Measurements from ENCODE around the gene THSD7A. TPM values are rescaled to one million over a fixed set of nuclear protein-coding genes. Genes with fewer than 3 reads are reported as not detected.

THSD7A gene
- total RNA-seq, 4 donors from 2014 or later: 3.9 to 12.3 (median 5.9) TPM

- DNase-seq (ENCODE audit: low spot score) (no peak), ATAC-seq (ENCODE audit: low FRiP score) (no peak)
- no peak for TF ChIP-seq CTCF (IDR thresholded peaks at IDR 0.05)
These were observed 78.6 kb downstream of the THSD7A start for GRCh38 chr7:11753433-11753832.

GRCh38 chr7:11751807-11752389 is 80.1 kb downstream of the THSD7A start:
- TF ChIP-seq CTCF (IDR thresholded peaks at IDR 0.05): no peak
- DNase-seq (ENCODE audit: low spot score) (no peak), ATAC-seq (ENCODE audit: low FRiP score) (no peak)

- no peak for TF ChIP-seq CTCF (IDR thresholded peaks at IDR 0.05)
- no peak for DNase-seq (ENCODE audit: low spot score)
- ATAC-seq (ENCODE audit: low FRiP score): no peak
These were observed 80.7 kb downstream of the THSD7A start for GRCh38 chr7:11751315-11751714.

- DNase-seq (ENCODE audit: low spot score) (no peak), ATAC-seq (ENCODE audit: low FRiP score) (no peak)
- TF ChIP-seq CTCF (IDR thresholded peaks at IDR 0.05): no peak
These were observed 81.8 kb downstream of the THSD7A start for GRCh38 chr7:11750191-11750590.

- ATAC-seq (ENCODE audit: low FRiP score): no peak
- no peak for TF ChIP-seq CTCF (IDR thresholded peaks at IDR 0.05)
- no peak for DNase-seq (ENCODE audit: low spot score)
These were observed 82.4 kb downstream of the THSD7A start for GRCh38 chr7:11749629-11750028.

GRCh38 chr7:11748884-11749283 is 83.1 kb downstream of the THSD7A start:
- no peak for ATAC-seq (ENCODE audit: low FRiP score)
- no peak for TF ChIP-seq CTCF (IDR thresholded peaks at IDR 0.05)
- no peak for DNase-seq (ENCODE audit: low spot score)

- no peak for TF ChIP-seq CTCF (IDR thresholded peaks at IDR 0.05)
- DNase-seq (ENCODE audit: low spot score) (no peak), ATAC-seq (ENCODE audit: low FRiP score) (no peak)
These were observed 84.1 kb downstream of the THSD7A start for GRCh38 chr7:11747715-11748485.
